Left ventricle myocardium inferior (tissue), 1 donor: ENCODE data around the gene TMSB4X. TPM values are rescaled to one million over a fixed set of nuclear protein-coding genes. Genes with fewer than 3 reads are reported as not detected.

Source experiments
- DNase-seq: peaks from one replicate; pipeline ENCODE4 v3.0.0-alpha.2; 2020
- H3K27ac ChIP-seq: fragments of 200-600 bp; replicated peaks from 2 replicates; pipeline ENCODE4 v1.8.0; 2021
- H3K27me3 ChIP-seq: fragments of 200-600 bp; 2 replicates; pipeline ENCODE4 v1.8.0; 2021; ENCODE audit warnings: low read depth
- H3K36me3 ChIP-seq: fragments of 200-600 bp; 2 replicates; pipeline ENCODE4 v1.8.0; 2021
- H3K4me1 ChIP-seq: fragments of 200-600 bp; 2 replicates; pipeline ENCODE4 v1.8.0; 2021
- H3K4me3 ChIP-seq: fragments of 200-600 bp; 2 replicates; pipeline ENCODE4 v1.8.0; 2021; ENCODE audit warnings: mild to moderate bottlenecking, moderate library complexity
- H3K9me3 ChIP-seq: fragments of 200-600 bp; replicated peaks from 2 replicates; pipeline ENCODE4 v1.8.0; 2021
- CTCF ChIP-seq: fragments of 200-600 bp; IDR thresholded peaks from 2 replicates; pipeline ENCODE4 v1.8.0; 2021; ENCODE audit warnings: antibody characterized with exemption, mild to moderate bottlenecking, borderline replicate concordance
- intact Hi-C: fragments of 100-400 bp; cut with micrococcal nuclease; formaldehyde crosslinking; loops from one replicate; pipeline ENCODE4 v1.11.0; 2022
- total RNA-seq: library from RNA; stranded (reverse); fragmentation: NEBNext Ultra II Directional; extraction: Animal tissue kit (Norgen Biotek cat#: 25700); gene quantifications from one replicate; pipeline ENCODE4 v1.2.1, GENCODE V29; 2021
- donor health status: DM: no; HTN: yes; CAD: no; lungs with severe emphysema.

The TMSB4X gene
- total RNA-seq, 1 donor from 2014 or later: 955 TPM

GRCh38 chrX:13008851-13009250, 33.9 kb downstream of the TMSB4X start:
- DNase-seq: no peak
- Histone ChIP-seq H3K9me3 (no peaks in the 10 kb centered on the region), H3K27me3 (no peaks in the 10 kb centered on the region), H3K4me1 (peaks cover 9% of the 10 kb centered on the region), H3K4me3 (no peak overlapping the region), H3K36me3 (no peaks in the 10 kb centered on the region), H3K27ac (no peak overlapping the region)
- intact Hi-C loops: no loop called here
- TF ChIP-seq CTCF: no peak

- H3K4me1 ChIP-seq: peaks cover 9% of the 10 kb centered on the region
- H3K27me3 ChIP-seq: no peaks in the 10 kb centered on the region
- no peak overlapping the region for H3K4me3 ChIP-seq
- no peak for TF ChIP-seq CTCF
- intact Hi-C loops: no loop called here
- H3K9me3 ChIP-seq: no peaks in the 10 kb centered on the region
- no peaks in the 10 kb centered on the region for H3K36me3 ChIP-seq
- H3K27ac ChIP-seq: no peak overlapping the region
- no peak for DNase-seq
These were observed 34.4 kb downstream of the TMSB4X start for GRCh38 chrX:13009273-13009672.

GRCh38 chrX:13009844-13010243, 34.9 kb downstream of the TMSB4X start:
- H3K27ac ChIP-seq: no peak overlapping the region
- H3K9me3 ChIP-seq: no peaks in the 10 kb centered on the region
- no peaks in the 10 kb centered on the region for H3K27me3 ChIP-seq
- no peak overlapping the region for H3K4me3 ChIP-seq
- intact Hi-C loops: no loop called here
- TF ChIP-seq CTCF: no peak
- no peaks in the 10 kb centered on the region for H3K36me3 ChIP-seq
- DNase-seq: no peak
- H3K4me1 ChIP-seq: peaks cover 9% of the 10 kb centered on the region

- Histone ChIP-seq H3K4me1 (peaks cover 9% of the 10 kb centered on the region), H3K4me3 (no peak overlapping the region), H3K36me3 (no peaks in the 10 kb centered on the region), H3K27ac (peak overlapping the region; percentile 27), H3K9me3 (no peaks in the 10 kb centered on the region), H3K27me3 (no peaks in the 10 kb centered on the region)
- no peak for DNase-seq
- intact Hi-C loops: no loop called here
- TF ChIP-seq CTCF: no peak
These were observed 35.6 kb downstream of the TMSB4X start for GRCh38 chrX:13010546-13010945.

- H3K27ac ChIP-seq: peak overlapping the region; percentile 64
- H3K9me3 ChIP-seq: no peaks in the 10 kb centered on the region
- H3K4me1 ChIP-seq: no peaks in the 10 kb centered on the region
- no peak overlapping the region for H3K4me3 ChIP-seq
- H3K27me3 ChIP-seq: no peaks in the 10 kb centered on the region
- TF ChIP-seq CTCF: no peak
- DNase-seq: no peak
- no peaks in the 10 kb centered on the region for H3K36me3 ChIP-seq
- intact Hi-C loops: no loop called here
These were observed 38.6 kb downstream of the TMSB4X start for GRCh38 chrX:13013363-13014110.
